NCI-H1417 treated with DMSO at 0.1 percent for 48 hours (cell line): Measurements from ENCODE around the gene MYL3.

ENCODE experiments used
- DNase-seq: peaks from one replicate; lab custom pipeline; 2025; lab: John Stamatoyannopoulos, UW

The MYL3 gene

DNA sequence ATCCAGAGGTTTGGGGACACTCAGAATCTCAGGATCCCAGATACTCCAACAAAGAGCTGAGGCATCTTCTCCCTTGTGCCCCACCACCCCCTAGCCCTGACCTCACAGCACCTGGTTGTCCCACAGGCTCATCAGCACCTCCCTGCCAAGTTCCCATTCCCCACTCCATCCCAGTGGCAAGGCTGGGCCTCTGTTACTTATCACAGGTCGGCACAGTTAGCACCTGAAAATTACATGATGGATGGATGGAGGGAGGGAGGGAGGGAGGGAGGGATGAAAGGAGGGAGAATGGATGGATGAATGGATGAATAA, 12.8 kb downstream of the MYL3 start:
- no peak for DNase-seq

- no peak for DNase-seq
These were observed 13.4 kb downstream of the MYL3 start for GRCh38 chr3:46849686-46850467.

- no peak for DNase-seq
These were observed 14.1 kb downstream of the MYL3 start for GRCh38 chr3:46849045-46849631.

GRCh38 chr3:46848271-46849044, 14.8 kb downstream of the MYL3 start:
- no peak for DNase-seq

DNA sequence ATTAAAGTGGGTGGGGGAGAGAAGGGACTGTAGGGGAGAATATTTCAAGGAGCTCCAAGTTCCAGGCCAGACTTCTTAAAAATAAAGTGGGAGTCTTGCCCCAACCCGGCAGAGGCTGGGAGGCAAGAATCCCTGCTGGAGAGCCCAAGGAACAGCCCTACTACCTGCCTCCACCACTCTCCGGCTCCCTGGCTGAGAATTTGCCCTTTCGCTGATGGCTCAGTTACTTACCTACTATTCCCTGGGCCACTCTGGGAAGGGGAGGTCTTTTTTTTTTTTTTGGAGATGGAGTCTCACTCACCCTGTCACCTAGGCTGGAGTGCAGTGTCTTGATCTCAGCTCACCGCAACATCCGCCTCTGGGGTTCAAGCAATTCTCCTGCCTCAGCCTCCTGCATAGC, 15.5 kb downstream of the MYL3 start:
- DNase-seq, result no peak

DNA sequence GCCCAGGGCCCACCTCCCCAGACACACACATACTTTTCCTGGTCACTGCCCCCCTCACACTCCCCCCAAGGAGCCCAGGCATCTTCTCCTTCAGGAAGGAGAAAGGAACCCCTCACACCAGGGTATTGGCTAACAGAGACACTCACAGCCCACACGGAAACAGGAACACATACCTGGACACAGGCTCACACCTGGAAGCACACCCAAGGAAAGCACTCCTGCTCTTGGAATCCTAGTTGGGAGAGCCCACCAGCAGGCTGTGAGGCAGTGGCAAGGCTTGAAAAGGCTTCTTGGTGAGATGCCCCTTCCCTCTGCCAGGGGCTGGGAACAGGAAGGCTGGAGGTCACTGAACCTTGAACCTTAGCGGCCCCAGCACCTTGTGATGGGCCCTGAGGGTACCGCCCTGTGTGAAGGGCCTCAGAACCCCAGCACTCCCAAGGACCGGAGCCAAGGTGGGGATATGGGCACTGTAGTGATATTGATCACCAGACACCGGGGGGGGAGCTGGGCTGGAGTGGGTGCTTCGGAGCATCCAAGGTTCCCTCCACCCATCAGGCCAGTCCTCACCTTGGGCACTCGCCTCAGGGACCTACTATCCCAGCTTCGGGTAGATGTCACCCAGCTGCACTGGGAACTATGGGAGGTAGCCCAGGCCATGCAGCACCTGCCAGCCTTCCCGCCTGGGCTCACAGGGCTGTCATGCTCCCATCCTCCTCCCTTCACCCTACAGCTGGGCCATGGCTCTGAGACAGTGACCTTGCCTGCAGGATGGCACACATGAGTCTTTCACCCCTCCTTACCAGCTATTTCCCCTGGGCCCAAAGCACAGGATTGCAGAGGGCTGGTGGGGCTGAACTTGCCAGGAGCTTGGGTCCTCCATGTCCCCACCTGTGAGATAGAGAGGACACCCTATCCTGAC, 16.4 kb downstream of the MYL3 start:
- no peak for DNase-seq

DNA sequence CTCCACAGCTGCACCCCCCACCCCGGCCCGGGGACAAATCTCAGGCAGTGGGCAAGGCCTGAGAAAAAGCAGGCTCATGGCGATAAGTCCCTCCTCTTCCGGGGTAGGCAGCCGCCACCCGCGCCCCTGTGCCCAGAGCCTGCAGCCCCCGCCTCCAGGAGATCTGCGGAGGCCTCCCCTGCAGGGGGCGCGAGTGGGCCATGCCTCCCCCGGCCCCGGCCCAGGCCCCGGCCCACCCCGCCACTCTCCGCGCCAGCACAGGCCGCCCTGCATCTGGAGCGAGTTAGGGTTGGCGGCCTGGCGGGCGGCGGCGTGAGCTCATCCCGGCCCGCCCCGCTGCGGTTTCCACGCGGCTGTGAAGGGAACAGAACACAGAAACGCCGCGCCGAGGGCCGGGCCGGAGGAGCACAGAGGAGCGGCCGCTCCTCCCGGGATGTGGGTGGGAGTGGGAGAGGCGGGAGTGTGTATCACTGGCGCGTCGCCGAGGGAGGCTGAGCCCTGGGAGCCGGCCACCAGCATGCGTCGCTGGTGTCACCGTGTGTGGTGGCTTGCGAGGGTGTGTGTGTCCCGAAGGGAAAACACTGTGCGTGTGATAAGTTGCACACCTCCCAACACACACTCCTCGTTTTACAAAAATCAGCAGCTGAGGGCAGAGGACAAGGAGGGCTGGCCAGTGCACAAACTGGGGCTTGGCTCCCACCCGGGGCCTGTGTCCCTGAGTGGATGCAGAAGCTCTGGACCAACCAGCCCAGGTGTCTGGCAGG, 17.2 kb downstream of the MYL3 start:
- no peak for DNase-seq

DNA sequence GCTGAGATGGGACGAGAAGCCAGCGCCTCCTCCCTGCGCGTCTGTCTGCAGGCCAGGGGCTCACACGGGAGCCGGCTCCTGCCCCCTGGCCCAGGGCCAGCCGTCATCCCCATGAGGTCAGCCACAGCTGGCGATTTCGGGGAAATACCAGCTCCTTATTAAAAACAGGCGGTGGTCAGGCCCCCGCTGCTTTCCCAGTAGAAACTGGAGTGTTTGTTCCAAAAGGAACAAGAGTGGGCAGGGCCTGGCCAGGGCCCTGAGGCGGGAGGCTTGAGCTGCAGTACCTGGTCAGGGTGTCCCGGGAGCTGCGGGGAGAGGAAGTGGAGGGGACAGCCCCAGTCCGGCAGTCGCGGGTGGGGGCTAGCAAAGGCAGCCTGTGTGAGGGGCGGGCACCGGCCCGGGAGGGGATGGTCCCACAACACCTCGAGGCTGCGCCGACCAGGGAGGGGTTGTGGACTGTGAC, 17.8 kb downstream of the MYL3 start:
- no peak for DNase-seq

DNA sequence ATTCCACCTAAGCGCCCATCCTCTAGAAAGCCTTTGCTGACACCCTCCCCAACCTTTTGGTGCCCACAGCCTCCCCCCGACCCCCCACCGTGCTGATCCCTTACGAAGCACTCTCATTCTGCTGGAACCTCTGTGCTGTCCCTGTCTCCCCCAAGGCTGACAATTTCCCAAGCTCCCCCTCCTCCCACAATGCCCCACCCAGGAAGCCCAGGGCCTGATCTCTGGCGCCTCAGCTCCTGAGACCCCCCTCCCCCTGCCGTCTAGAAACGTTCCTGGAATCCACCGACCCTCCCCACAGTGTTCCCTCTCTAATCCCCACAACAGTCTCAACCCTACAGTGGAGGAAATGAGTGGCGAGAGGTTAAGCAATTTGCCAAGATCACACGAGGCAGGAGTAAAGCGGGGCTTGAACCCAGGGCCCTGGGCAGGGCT, 18.3 kb downstream of the MYL3 start:
- DNase-seq, result no peak

- DNase-seq, result no peak
These were observed 18.8 kb downstream of the MYL3 start for GRCh38 chr3:46844397-46844796.

GRCh38 chr3:46843508-46843907, 19.7 kb downstream of the MYL3 start:
- DNase-seq, result no peak

- DNase-seq, result no peak
These were observed 22.8 kb downstream of the MYL3 start for GRCh38 chr3:46840491-46840890.

- DNase-seq, result no peak
These were observed 24.9 kb downstream of the MYL3 start for GRCh38 chr3:46838301-46838700.

DNA sequence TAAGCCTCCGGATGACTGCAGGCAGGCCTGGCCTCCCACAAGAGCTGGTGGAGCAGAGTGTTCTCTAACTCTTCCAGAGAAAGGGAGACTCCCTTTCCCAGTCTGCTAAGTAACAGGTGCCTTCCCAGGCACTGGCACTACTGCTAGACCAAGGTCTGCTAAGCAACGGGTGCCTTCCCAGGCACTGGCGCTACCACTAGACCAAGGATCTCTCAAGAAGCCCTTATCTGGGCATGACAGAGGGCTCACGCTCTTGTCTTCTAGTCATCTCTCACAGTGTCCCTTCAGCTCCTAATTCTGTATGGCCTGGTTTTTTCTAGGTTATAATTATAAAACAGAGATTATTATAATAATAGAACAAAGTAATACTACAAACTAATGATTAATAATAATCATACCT, 27.8 kb downstream of the MYL3 start:
- DNase-seq, result no peak

DNA sequence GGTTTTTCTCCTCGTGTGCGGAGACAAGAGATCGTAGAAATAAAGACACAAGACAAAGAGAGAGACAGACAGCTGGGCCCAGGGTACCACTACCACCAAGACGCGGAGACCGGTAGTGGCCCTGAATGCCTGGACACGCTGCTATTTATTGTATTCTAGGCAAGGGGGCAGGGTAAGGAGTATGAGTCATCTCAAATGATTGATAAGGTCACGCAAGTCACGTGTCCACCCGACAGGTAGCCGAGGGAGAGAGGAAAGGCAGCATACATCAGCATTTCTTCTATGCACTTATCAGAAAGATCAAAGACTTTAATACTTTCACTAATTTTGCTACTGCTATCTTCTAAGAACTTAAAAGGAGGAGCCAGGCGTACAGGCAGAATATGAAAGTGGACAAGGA, 28.2 kb downstream of the MYL3 start:
- DNase-seq, result no peak

GRCh38 chr3:46833346-46834300, 29.6 kb downstream of the MYL3 start:
- no peak for DNase-seq

DNA sequence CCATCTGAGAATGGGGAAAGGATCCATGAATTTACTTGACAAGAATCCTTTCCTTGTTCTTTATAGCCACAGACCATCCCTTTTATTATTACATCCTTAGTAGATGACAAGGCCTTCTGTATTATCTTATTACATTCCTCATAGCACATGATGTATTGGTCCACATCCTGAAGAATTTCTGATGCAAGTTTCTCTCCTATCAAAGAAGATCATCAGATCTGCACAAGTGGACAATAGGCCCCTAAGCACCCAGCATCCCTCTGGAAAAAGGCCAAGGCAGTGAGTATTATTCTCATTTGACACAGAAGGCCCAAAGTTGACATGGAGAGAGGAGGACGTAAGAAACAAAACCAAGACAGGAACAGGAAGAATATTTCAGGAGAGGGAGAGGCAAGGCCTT, 31.4 kb downstream of the MYL3 start:
- DNase-seq, result no peak

DNA sequence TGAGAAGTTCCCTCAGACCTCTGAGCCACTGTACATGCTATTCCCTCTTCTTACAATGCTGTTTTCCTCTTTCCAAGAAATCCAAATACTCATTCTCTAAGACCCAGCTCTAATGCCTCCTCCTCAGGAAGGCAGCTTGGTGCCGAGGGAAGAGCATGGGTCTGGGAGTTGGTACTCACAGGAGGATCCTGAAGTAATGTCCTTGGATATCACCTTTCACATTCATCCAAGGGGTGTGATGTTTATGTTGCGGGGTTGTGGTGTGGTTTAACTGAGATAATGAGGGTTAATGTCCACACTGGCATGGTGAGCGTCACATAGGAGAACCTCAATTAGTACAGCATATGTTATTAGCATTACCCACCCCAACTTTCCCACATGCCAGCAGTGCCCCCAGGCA, 31.9 kb downstream of the MYL3 start:
- no peak for DNase-seq

DNA sequence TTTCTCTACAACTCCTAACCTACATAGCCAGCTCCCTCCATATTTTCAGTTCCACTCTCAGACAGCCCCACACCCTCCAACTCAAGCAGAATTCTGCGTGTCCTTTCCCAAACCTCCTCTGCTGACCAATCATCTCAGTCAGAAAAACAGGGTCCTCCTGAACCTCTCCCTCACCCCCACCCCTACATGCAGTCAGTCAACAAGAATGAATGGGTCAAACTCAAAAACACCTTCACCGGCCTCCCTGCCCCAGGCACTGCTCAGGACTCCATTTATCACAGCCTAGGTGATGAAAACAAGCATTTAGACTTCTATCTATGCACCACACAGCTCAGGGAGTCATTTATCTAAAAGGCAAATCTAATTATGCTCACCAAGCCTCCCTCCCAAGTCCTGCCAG, 32.4 kb downstream of the MYL3 start:
- DNase-seq, result no peak

DNA sequence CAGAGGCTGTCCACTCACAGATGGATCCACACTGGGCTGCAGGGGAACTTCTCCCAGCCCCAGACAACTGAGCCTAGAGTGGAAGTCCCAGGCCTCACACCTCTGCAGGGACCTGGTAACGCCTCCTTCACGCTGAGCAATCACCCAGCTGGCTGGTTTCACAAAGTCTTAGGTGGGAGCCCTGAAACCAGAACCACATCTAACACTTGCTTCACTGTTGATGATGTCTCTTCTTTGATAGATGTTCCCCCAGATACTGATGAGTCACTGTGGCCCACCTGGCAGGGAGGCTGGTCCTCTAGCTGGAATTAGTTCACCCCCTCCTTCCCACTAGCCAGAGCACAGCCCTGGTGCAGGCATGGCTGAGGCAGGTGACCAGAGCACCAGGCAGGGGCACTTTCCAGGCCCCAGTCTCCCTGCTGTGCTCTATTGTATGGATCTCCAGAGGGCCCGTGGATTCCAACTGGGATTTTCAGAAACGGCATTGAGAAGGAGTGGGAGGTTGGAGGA, 33.5 kb downstream of the MYL3 start:
- DNase-seq, result no peak
